GM21528 (cell line): ENCODE results near the gene SLF2.
A peak's percentile ranks its signal among the peaks of the same experiment; 100 is the strongest.

Source experiments
- ATAC-seq: cut with Tn5 transposase; IDR thresholded peaks from one replicate; pipeline ENCODE4 v1.9.1; 2021; ENCODE audit warnings: mild to moderate bottlenecking, moderate library complexity; ENCODE audit not compliant: unreplicated experiment, low FRiP score

SLF2 gene

DNA sequence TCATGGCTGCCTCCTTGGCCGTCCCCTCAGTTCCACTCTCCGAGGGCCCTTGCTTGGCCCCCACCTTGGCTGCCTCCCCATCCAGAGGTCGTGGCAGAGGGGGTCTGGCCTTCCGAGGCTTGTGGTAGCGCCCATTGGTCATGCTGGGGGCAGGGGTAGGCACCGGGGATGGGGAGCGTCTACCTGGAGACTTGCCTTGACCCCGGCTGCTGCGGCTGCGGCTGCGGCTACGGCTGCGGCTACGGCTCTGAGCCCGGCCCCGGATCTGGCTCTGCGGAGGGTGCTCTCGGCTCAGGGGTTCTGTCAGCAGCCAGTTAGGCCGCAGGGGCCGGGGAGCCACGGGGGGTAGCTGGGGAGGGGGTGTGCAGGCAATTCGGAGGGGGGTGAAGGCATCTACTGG lies 97.6 kb downstream of the SLF2 start:
- ATAC-seq = no peak

DNA sequence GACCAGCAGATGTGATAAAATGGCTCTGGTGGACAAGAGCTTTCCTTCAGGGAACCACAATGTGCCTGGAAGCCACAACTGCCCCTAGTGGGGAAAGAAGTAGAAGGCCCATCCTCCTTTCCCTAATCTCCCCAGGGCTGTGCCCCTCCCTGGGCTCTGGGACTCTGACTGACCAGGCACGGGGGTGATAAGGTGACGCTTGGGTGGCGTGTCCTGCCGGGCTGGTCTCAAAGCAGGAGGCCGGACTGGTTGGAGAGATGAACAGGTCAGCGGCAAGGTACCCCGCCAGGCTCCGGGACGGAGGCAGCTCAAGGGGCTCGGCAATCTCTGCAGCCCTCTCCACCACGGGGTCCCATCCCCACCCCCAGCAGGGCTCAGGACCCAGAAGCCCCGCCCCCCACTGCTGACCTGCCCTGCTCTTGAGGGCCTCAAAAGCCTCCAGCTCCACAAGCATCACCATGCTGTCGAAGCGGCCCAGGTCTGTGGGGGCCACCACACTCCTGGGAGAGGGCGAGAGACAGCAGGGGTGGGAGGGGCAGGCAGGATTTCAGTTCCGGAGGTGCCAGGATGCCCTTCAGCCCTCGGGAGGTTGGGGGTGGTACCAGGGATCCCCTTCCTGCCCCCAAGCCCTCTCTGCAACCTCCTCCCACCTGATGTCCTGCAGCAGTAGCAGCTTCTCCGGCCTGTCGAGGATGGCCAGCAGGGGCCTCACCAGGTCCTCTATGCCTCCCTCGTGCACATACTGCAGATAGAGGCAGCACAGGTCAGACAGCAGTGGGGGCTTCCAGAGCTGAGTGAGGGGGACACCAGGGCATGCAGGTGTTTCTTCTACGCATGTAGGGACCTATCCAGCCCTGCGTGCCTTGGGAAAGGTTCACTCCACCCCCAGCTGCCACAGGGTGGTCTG lies 99.0 kb downstream of the SLF2 start:
- ATAC-seq = no peak

DNA sequence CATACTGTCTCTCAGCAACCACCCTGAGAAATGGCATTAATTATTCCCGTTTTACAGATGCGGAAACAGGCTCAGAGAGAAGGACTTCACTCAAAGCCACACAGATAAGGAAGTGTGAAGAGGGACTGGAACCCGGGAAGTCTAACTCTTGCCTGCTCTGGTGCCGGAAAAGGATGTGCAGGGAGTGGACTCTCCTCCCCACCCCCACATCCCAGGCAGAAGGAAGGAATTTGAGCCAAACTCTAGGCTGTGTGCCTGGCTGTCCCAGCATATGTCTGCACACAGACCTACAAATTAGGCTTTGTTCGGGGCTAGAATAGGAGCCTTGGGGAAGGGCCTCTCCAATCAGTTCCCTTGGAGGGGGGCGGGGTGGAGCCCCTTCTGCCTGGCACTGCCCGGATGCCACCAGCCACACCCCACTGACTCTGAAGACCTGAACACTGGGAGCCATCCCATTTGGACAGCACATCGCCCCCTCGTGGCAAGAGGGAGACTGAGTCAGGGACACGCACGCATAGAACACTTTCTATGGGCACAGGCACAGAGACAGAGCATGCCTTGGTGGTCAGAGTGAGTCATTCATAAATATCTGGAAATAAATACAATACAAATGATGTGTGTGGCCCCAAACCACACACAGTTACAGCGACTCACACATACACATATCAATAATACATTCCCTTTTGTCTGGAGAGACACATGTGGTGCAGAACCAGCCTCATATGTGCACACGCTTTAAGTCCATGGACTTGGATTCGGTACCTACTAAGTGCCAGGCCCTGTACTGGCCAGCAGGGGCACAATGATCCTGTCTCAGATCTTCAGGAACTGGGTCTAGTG lies 100.0 kb downstream of the SLF2 start:
- ATAC-seq = peak; percentile 73

DNA sequence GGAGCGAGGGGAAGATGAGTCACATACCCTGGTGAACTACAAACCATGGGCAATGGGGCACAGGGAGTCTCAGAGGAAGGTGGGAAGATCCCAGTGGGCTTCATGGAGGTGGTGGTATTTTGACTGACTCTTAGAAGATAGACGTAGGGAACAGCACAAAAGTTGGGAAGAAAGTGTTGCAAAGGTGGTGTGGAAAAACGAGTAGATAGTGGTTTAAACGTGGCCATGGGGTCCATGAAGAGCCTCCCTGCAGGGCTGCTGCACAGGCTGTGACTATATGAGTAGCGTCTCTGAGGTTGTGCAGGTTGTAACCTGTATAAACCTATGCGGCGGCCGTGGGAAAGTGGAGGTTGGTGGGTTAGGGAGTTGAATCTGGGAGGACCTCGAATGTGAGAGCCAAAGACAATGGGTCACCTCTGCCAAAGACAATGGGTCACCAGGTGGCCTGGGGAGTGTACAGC lies 100.6 kb downstream of the SLF2 start:
- no peak for ATAC-seq

DNA sequence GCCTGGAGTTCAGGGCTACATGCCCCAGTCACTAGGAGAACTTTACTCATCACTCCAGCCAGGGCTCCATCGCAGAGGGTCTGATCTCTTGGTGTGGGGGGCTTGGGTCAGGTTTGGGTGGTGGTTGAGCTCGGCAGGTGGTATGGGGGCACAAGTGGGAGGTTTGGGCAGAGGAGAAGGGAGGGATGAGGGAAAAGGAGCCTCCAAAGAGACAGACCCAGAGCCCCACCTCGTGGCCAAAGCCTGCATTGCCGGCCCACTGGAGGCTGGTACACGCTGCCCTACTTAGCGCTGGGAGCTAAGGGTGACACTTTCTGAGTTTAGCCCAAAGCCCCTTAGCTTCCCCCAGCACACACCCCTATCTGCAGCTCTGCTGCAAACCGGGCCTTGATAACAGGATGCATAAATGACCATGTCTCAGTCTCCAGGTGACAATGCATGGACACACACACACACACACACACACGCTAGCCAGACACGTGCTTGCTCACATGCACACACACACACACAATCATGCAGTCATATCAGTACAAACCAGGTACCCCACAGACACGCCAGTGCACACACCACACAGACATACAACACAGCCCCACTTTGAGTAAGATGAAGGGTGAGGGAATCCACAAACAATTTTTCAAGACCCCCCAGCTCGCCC lies 101.6 kb downstream of the SLF2 start:
- ATAC-seq = no peak
